ENCODE results near the gene SMAD7.

SMAD7 gene

GRCh38 chr18:48899558-48900174 is 51.1 kb downstream of the SMAD7 start:
- DNase-seq (ENCODE audit: insufficient read length, low spot score) (no peak), FAIRE-seq (peak; percentile 68)

GRCh38 chr18:48898521-48898920 is 52.2 kb downstream of the SMAD7 start:
- no peak for FAIRE-seq
- DNase-seq (ENCODE audit: insufficient read length, low spot score), result no peak

GRCh38 chr18:48897531-48897930 is 53.2 kb downstream of the SMAD7 start:
- FAIRE-seq (no peak), DNase-seq (ENCODE audit: insufficient read length, low spot score) (no peak)

- FAIRE-seq, result peak; percentile 83
- DNase-seq (ENCODE audit: insufficient read length, low spot score), result peak; percentile 34
These were observed 53.8 kb downstream of the SMAD7 start for GRCh38 chr18:48896875-48897511.

GRCh38 chr18:48896326-48896874 is 54.4 kb downstream of the SMAD7 start:
- DNase-seq (ENCODE audit: insufficient read length, low spot score) (no peak), FAIRE-seq (no peak)

GRCh38 chr18:48894799-48895346 is 55.9 kb downstream of the SMAD7 start:
- DNase-seq (ENCODE audit: insufficient read length, low spot score) (no peak), FAIRE-seq (no peak)

- FAIRE-seq (no peak), DNase-seq (ENCODE audit: insufficient read length, low spot score) (no peak)
These were observed 56.9 kb downstream of the SMAD7 start for GRCh38 chr18:48893608-48894600.

- DNase-seq (ENCODE audit: insufficient read length, low spot score) (no peak), FAIRE-seq (no peak)
These were observed 57.6 kb downstream of the SMAD7 start for GRCh38 chr18:48893061-48893607.

GRCh38 chr18:48892146-48892855 is 58.5 kb downstream of the SMAD7 start:
- no peak for DNase-seq (ENCODE audit: insufficient read length, low spot score)
- FAIRE-seq, result no peak

- FAIRE-seq (no peak), DNase-seq (ENCODE audit: insufficient read length, low spot score) (no peak)
These were observed 59.0 kb downstream of the SMAD7 start for GRCh38 chr18:48891721-48892120.

- FAIRE-seq, result no peak
- DNase-seq (ENCODE audit: insufficient read length, low spot score), result no peak
These were observed 60.6 kb downstream of the SMAD7 start for GRCh38 chr18:48889981-48890762.

- DNase-seq (ENCODE audit: insufficient read length, low spot score) (no peak), FAIRE-seq (no peak)
These were observed 61.4 kb downstream of the SMAD7 start for GRCh38 chr18:48889115-48889941.

- DNase-seq (ENCODE audit: insufficient read length, low spot score), result no peak
- FAIRE-seq, result no peak
These were observed 62.0 kb downstream of the SMAD7 start for GRCh38 chr18:48888773-48889080.

- FAIRE-seq, result no peak
- DNase-seq (ENCODE audit: insufficient read length, low spot score), result no peak
These were observed 62.6 kb downstream of the SMAD7 start for GRCh38 chr18:48887905-48888772.

GRCh38 chr18:48887294-48887904 is 63.4 kb downstream of the SMAD7 start:
- no peak for FAIRE-seq

GRCh38 chr18:48886520-48887293 is 64.1 kb downstream of the SMAD7 start:
- DNase-seq (ENCODE audit: insufficient read length, low spot score) (no peak), FAIRE-seq (no peak)

More at GRCh38 chr18:48887294-48887904, 63.4 kb downstream of the SMAD7 start:
- no peak for DNase-seq (ENCODE audit: insufficient read length, low spot score)
